B cell (primary cell): Measurements from ENCODE around the gene PLXNB2. TPM values are rescaled to one million over a fixed set of nuclear protein-coding genes. Genes with fewer than 3 reads are reported as not detected.

Source experiments
- ATAC-seq: fragments of 200-7000 bp; cut with Tn5 transposase; one replicate; pipeline ENCODE4 v1.10.0; 2021; ENCODE audit warnings: low read depth, mild to moderate bottlenecking, moderate number of reproducible peaks, moderate library complexity
- CTCF ChIA-PET: fragments of 350-600 bp; sonication (Branson Sonifier 250); formaldehyde crosslinking; loops from one replicate; lab custom pipeline; 2021; ENCODE audit warnings: antibody characterized with exemption, inconsistent platforms; lab: Charles Lee
- POLR2A ChIA-PET: fragments of 350-600 bp; sonication (Branson Sonifier 250); formaldehyde crosslinking; loops from one replicate; lab custom pipeline; 2021; ENCODE audit warnings: antibody characterized with exemption; lab: Charles Lee
- DNase-seq: peaks from one replicate; pipeline ENCODE4 v3.0.0; 2013
- H2AFZ ChIP-seq: 2 replicates; pipeline ENCODE4 v1.6.1; 2012; ENCODE audit warnings: mild to moderate bottlenecking, low read depth, low read length; ENCODE audit not compliant: insufficient read depth, poor library complexity, severe bottlenecking
- H3K27ac ChIP-seq, 2 donors: 1 replicate in 1 of 2; 2 replicates in 1 of 2; pipeline ENCODE4 v1.5.1; 2012 to 2013; ENCODE audit warnings: low read length in 2 of 2, mild to moderate bottlenecking in 2 of 2, moderate library complexity in 1 of 2
- H3K27me3 ChIP-seq, 4 experiments: fragments of 200-600 bp in 1 of 4; sonication (generic) in 1 of 4; replicated peaks in 1 of 4; 1 replicate in 2 of 4; 2 replicates in 2 of 4; pipeline versions ENCODE4 v1.6.1 to v1.7.0; 2013 to 2016; ENCODE audit warnings: low read length in 3 of 4, mild to moderate bottlenecking in 2 of 4, mixed read lengths in 1 of 4, moderate library complexity in 1 of 4; ENCODE audit not compliant: insufficient read depth in 4 of 4, control insufficient read depth in 3 of 4; ENCODE audit errors: control extremely low read depth in 1 of 4
- H3K36me3 ChIP-seq, 2 experiments: replicated peaks in 1 of 2; 1 replicate in 1 of 2; 2 replicates in 1 of 2; pipeline versions ENCODE4 v1.6.1 to v1.7.1; 2013; ENCODE audit warnings: low read length in 1 of 2; ENCODE audit not compliant: insufficient read depth in 2 of 2, control insufficient read depth in 1 of 2; ENCODE audit errors: control extremely low read depth in 1 of 2, extremely low read depth in 1 of 2
- H3K4me1 ChIP-seq, 2 donors: fragments of 200-600 bp in 1 of 2; sonication (generic) in 1 of 2; 1 replicate in 1 of 2; 2 replicates in 1 of 2; pipeline versions ENCODE4 v1.5.1 to v1.6.1; 2013 to 2017; ENCODE audit warnings: low read length in 2 of 2; ENCODE audit not compliant: control insufficient read depth in 2 of 2, insufficient read depth in 2 of 2
- H3K4me2 ChIP-seq: replicated peaks from 2 replicates; pipeline ENCODE3; 2012; ENCODE audit warnings: mild to moderate bottlenecking, low read depth, low read length; ENCODE audit not compliant: poor library complexity, severe bottlenecking
- H3K4me3 ChIP-seq, 5 experiments: fragments of 200-600 bp in 1 of 5; sonication (generic) in 1 of 5; 1 replicate in 3 of 5; 2 replicates in 2 of 5; pipeline versions ENCODE4 v1.5.1 to v1.7.0; 2011 to 2016; ENCODE audit warnings: low read length in 4 of 5, mild to moderate bottlenecking in 4 of 5, low read depth in 2 of 5, control low read depth in 1 of 5, moderate library complexity in 1 of 5; ENCODE audit not compliant: insufficient read depth in 1 of 5; ENCODE audit errors: control extremely low read depth in 1 of 5, extremely low read depth in 1 of 5
- H3K79me2 ChIP-seq: fragments of 200-600 bp; sonication (generic); one replicate; pipeline ENCODE4 v1.6.0; 2016; ENCODE audit warnings: low read length; ENCODE audit not compliant: control insufficient read depth, insufficient read depth
- H3K9ac ChIP-seq: fragments of 200-600 bp; sonication (generic); 2 replicates; pipeline ENCODE4 v1.6.1; 2017; ENCODE audit warnings: mild to moderate bottlenecking, low read length, moderate library complexity
- H3K9me3 ChIP-seq, 3 donors: one replicate each; pipeline versions ENCODE4 v1.6.1 to v1.7.1; 2013; ENCODE audit warnings: low read length in 2 of 3; ENCODE audit not compliant: control insufficient read depth in 2 of 3, insufficient read depth in 1 of 3; ENCODE audit errors: control extremely low read depth in 1 of 3
- H4K20me1 ChIP-seq: 2 replicates; pipeline ENCODE4 v1.6.0; 2012; ENCODE audit warnings: mild to moderate bottlenecking, low read length; ENCODE audit not compliant: insufficient read depth, control insufficient read depth, poor library complexity, severe bottlenecking
- H3K27ac Mint-ChIP-seq: one replicate; pipeline ENCODE4 v1.8.0; 2021; ENCODE audit warnings: mixed read lengths
- H3K27me3 Mint-ChIP-seq: one replicate; pipeline ENCODE4 v1.8.0; 2021; ENCODE audit warnings: mixed read lengths
- H3K4me1 Mint-ChIP-seq: one replicate; pipeline ENCODE4 v1.8.0; 2021; ENCODE audit warnings: mixed read lengths
- H3K4me3 Mint-ChIP-seq: one replicate; pipeline ENCODE4 v1.8.0; 2021; ENCODE audit warnings: mixed read lengths
- H3K9me3 Mint-ChIP-seq: one replicate; pipeline ENCODE4 v1.8.0; 2022; ENCODE audit warnings: mixed read lengths; ENCODE audit not compliant: insufficient read depth
- CTCF ChIP-seq: fragments of 200-600 bp; IDR thresholded peaks from one replicate; pipeline ENCODE4 v1.8.0; 2022; ENCODE audit warnings: antibody characterized with exemption, mild to moderate bottlenecking
- EZH2 ChIP-seq: IDR thresholded peaks from 2 replicates; pipeline ENCODE4 v1.6.1; 2012; ENCODE audit warnings: borderline replicate concordance, low read depth, mild to moderate bottlenecking, moderate library complexity, low read length; ENCODE audit not compliant: insufficient read depth, poor library complexity, severe bottlenecking
- WGBS: methylation state at CpG from one replicate; pipeline ENCODE4 v1.1.5; 2013; ENCODE audit warnings: missing lambda C conversion rate; ENCODE audit not compliant: insufficient coverage; 5-methylcytosine and 5-hydroxymethylcytosine counted together
- intact Hi-C: fragments of 100-400 bp; cut with micrococcal nuclease; formaldehyde crosslinking; loops from one replicate; pipeline ENCODE4 v1.10.0; 2022
- polyA plus RNA-seq: library from polyadenylated mRNA; depleted of rRNA; stranded (reverse); fragments of >200 nt; gene quantifications from 2 replicates; pipeline ENCODE4 v1.2.3, GENCODE V29; 2012
- total RNA-seq, 2 donors: library from RNA; stranded (reverse); fragments of 120-200 nt in 1 of 2; gene quantifications; 1 replicate in 1 of 2; 2 replicates in 1 of 2; pipeline versions ENCODE4 v1.2.3 to v1.2.4, GENCODE V29; 2013 to 2022

Gene PLXNB2
- total and polyA plus RNA-seq, 2 donors (not counting 1 experiment from before 2014, with no cell fraction given): 5.2 to 31.4 TPM

GRCh38 chr22:50275181-50276055 lies 32.0 kb downstream of the PLXNB2 start:
- Histone ChIP-seq H3K36me3 (no peaks in the 10 kb centered on the region), H3K79me2 (no peaks in the 10 kb centered on the region), H3K4me3 (no peak overlapping the region), H3K27ac (no peak overlapping the region), H3K4me1 (peaks cover 12 to 19% of the 10 kb centered on the region in 2 donors), H4K20me1 (peaks cover 11% of the 10 kb centered on the region), H3K27me3 (peaks cover 0 to 14% (median 4%) of the 10 kb centered on the region in 4 experiments), H3K4me2 (no peak overlapping the region), H3K9me3 (no peaks in the 10 kb centered on the region), H3K9ac (no peak overlapping the region), H2AFZ (no peak overlapping the region)
- Mint-ChIP-seq H3K4me1 (peaks cover 9% of the 10 kb centered on the region), H3K4me3 (no peak overlapping the region), H3K9me3 (no peaks in the 10 kb centered on the region), H3K27ac (no peak overlapping the region), H3K27me3 (no peaks in the 10 kb centered on the region)
- ChIA-PET POLR2A (interaction anchor here (1.4 kb wide), 1 partner anchor 19 kb away, joined by 6 read pairs; no protein-coding TSS in a partner anchor), CTCF (interaction anchor here (0.9 to 2.9 kb wide), 15 partner anchors 19 to 345 kb away, joined by 3 to 67 read pairs (median 8); partner anchors contain the start of genes DENND6B, PLXNB2 and SCO2)
- DNase-seq (no peak), ATAC-seq (no peak)
- intact Hi-C loops: loop anchor here (1.0 kb wide), 1 partner anchor 52 kb away; the partner anchor contains the start of gene DENND6B
- 95% methylated on average over 43 of the region's 43 CpGs for WGBS
- TF ChIP-seq EZH2 (no peak), CTCF (no peak)
